GM21576 (cell line): Measurements from ENCODE around the gene RAB8A.
"Not testable (repeated sequence)": the region's sequence is repeated elsewhere in the genome, so short reads cannot be mapped to it uniquely, and the experiment has no call there.

ENCODE experiments used
- ATAC-seq: cut with Tn5 transposase; IDR thresholded peaks from one replicate; pipeline ENCODE4 v1.9.1; 2021; ENCODE audit warnings: mild to moderate bottlenecking, moderate library complexity; ENCODE audit not compliant: unreplicated experiment

The RAB8A gene

GRCh38 chr19:16167055-16167454 lies 55.4 kb downstream of the RAB8A start:
- ATAC-seq: no peak

- no peak for ATAC-seq
Observed at GRCh38 chr19:16168465-16169081, 56.9 kb downstream of the RAB8A start.

GRCh38 chr19:16170134-16170533 lies 58.4 kb downstream of the RAB8A start:
- ATAC-seq: no peak

- ATAC-seq: no peak
Observed at GRCh38 chr19:16175954-16176353, 64.3 kb downstream of the RAB8A start.

- ATAC-seq: not testable (repeated sequence)
Observed at GRCh38 chr19:16178866-16179265, 67.2 kb downstream of the RAB8A start.

- no peak for ATAC-seq
Observed at GRCh38 chr19:16180611-16181010, 68.9 kb downstream of the RAB8A start.
